ENCODE data around the gene SNW1.
"Not testable (repeated sequence)": the region's sequence is repeated elsewhere in the genome, so short reads cannot be mapped to it uniquely, and the experiment has no call there.

SNW1 gene

DNA sequence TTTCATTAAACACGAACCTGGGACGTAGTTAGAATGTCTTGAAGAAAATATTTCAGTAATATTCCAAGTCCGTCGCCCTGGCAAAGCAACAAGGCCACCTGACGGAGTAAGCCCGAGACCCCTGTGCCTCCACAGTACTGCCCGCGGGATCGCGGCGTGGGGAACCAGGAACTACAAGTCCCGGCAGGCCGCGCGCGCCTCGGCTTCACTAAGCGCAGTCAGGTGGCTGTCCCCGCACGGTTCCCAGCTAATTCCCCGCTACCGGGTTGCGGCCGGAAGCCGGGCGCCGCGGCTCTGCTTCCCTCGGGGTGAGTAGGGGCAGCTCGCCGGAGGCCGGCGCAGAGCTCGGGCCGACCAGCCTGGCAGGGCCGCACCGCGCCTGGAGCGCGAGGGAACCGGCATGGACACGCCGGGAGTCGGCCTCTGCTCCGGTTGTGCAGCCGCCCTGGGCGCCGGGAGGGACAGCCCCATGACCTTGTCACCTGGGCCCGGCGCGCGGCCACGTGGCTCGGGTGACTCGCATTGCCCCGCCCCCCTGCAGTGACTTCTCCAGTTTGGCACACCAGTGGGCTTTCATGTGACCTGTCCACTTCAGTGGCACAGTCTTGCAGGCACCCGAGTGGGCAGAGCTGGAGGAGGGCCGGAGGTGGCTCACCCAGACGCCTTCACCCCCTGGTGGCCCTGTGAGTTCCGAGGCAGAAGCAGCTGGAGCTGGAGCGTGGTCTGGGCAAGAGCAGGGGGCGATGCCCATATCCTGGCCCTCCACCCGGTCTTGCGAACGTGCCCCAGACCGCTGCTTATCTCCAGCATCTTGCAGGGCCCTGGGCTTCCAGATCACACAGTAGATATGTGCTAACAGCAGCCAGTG, 39.1 kb upstream of the SNW1 start, which contains the start of gene ADCK1:
ADCK1 (plus strand) TSS at position 247 of the 868 bp plus-strand sequence. CDS start 18,870 bp downstream, outside the sequence.
- peak; percentile 67 for DNase-seq (ENCODE audit: low read depth)
- H3K4me3 ChIP-seq (ENCODE audit: low read depth, low read length), result peak within 1 kb of the TSS; percentile 75
- TF ChIP-seq, protein P1, sequence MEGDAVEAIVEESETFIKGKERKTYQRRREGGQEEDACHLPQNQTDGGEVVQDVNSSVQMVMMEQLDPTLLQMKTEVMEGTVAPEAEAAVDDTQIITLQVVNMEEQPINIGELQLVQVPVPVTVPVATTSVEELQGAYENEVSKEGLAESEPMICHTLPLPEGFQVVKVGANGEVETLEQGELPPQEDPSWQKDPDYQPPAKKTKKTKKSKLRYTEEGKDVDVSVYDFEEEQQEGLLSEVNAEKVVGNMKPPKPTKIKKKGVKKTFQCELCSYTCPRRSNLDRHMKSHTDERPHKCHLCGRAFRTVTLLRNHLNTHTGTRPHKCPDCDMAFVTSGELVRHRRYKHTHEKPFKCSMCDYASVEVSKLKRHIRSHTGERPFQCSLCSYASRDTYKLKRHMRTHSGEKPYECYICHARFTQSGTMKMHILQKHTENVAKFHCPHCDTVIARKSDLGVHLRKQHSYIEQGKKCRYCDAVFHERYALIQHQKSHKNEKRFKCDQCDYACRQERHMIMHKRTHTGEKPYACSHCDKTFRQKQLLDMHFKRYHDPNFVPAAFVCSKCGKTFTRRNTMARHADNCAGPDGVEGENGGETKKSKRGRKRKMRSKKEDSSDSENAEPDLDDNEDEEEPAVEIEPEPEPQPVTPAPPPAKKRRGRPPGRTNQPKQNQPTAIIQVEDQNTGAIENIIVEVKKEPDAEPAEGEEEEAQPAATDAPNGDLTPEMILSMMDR (IDR thresholded peaks at IDR 0.05; ENCODE audit: control insufficient read depth, extremely low read depth, insufficient read depth), result peak; percentile 13; the same call in 1 of the 2 replicates

DNA sequence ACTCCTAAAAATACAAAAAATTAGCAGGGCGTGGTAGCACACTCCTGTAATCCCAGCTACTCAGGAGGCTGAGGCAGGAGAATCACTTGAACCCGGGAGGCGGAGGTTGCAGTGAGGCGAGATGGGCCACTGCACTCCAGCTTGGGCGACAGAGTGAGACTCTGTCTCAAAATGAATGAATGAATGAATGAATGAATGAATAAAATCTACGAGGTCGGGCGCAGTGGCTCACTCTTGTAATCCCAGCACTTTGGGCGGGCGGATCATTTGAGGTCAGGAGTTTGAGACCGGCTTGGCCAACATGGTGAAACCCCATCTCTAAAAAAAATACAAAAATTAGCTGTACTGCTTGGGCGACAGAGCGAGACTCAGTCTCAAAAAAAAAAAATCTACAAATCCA, 38.5 kb upstream of the SNW1 start:
- peak overlapping the region; percentile 75 for H3K4me3 ChIP-seq (ENCODE audit: low read depth, low read length)

DNA sequence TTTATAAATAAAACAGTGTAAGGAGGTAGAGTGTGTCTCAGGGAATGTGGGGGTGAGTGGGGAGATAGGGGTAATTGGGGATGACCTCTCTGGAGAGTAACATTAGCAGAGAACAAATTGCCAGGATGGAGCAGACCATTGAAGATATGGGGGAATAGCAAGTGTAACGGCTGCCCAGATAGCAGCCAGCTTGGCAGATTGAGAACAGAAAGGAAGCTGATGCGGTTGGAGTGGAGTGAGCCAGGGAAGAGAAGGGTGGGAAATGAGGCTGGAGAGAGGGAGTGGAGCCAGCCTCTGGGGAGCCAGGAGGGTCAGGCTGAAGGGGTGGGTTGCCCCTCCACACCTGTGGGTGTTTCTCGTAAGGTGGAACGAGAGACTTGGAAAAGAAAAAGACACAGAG, 33.4 kb upstream of the SNW1 start:
- no peak overlapping the region for H3K4me3 ChIP-seq (ENCODE audit: low read depth, low read length)
- no peak for DNase-seq (ENCODE audit: low read depth)
- TF ChIP-seq, protein P1 (IDR thresholded peaks at IDR 0.05; ENCODE audit: control insufficient read depth, extremely low read depth, insufficient read depth), result no peak

More for the DNA sequence above, 38.5 kb upstream of the SNW1 start:
- DNase-seq (ENCODE audit: low read depth), result not testable (repeated sequence)

DNA sequence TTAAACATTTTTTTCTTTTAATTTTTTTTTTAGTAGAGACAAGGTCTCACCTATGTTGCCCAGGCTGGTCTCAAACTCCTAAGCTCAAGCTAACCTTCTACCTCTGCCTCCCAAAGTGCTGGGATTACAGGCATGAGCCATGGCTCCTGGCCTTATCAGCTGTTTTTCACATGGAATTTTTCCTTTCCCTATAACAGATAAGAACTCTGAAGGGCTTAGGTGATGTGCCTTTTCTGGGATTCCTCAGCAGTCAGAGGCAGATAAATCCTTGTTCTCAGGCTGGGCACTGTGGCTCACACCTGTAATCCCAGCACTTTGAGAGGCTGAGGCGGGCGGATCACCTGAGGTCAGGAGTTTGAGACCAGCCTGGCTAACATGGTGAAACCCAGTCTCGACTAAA, 32.3 kb upstream of the SNW1 start:
- not testable (repeated sequence) for DNase-seq (ENCODE audit: low read depth); H3K4me3 ChIP-seq (ENCODE audit: low read depth, low read length)

DNA sequence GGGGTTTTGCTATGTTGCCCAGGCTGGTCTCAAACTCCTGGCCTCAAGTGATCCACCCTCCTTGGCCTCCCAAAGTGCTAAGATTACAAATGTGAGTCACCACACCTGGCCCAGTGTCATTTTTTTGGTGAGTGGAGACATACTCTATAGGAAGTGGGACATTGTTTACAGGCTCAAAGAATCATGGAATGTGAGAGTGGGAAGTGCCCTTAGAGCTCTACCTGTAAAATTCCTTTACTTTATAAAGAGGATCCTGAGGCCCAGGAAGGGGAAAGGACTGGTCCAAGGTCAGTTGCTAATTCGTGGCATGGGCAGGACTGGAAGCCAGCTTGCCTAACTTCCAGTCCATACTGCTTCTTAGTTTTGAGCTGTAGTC, 30.3 kb upstream of the SNW1 start:
- DNase-seq (ENCODE audit: low read depth), result no peak
- TF ChIP-seq, protein P1 (IDR thresholded peaks at IDR 0.05; ENCODE audit: control insufficient read depth, extremely low read depth, insufficient read depth), result no peak
- no peak overlapping the region for H3K4me3 ChIP-seq (ENCODE audit: low read depth, low read length)

DNA sequence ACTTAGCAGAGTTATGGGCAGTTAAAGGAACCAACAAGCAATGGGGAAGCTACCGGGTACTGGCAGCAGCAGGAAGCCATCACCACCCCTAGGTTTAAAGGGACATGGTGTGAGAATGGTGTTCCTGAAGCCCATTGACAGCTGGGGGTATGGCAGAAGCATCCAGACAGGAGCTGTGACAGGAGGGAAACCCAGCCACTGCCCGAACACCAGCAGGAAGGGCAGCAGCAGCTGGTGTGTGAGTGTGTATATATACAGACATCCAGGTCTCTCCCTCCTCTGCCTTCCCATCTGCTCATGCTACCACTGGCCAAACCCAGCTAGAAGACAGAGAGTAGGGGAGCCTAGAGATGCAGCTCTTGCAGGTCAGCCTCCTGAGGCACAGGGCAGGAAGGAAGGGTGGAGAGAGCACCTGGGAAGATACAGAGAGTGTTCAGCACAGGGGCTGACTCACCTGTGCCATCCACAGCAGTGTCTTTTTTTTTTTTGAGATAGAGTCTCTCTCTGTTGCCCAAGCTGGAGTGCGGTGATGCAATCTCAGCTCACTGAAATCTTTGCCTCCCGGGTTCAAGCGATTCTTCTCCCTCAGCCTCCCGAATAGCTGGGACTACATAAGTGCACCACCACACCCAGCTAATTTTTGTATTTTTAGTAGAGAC, 29.7 kb upstream of the SNW1 start:
- H3K4me3 ChIP-seq (ENCODE audit: low read depth, low read length), result no peak overlapping the region
- no peak for DNase-seq (ENCODE audit: low read depth)
- TF ChIP-seq, protein P1 (IDR thresholded peaks at IDR 0.05; ENCODE audit: control insufficient read depth, extremely low read depth, insufficient read depth), result no peak

DNA sequence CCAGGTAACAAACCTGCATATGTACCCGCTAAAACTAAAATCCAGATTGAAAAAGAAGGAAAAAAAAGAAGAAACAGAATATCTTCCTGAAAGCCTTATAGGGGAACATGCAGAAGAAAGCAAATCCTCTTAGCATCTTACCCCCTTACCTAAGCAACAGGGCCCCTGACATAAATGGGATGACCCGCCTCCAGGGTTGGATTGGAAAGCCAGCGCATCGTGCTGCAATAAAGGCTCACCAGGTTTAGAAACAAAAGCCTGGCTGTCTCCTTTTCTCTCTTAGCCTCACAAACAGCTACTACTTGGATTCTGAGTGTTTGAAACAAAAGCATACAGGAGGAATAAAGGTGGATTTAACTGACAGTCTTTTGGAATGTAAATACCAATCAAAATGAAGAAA, 25.2 kb upstream of the SNW1 start:
- H3K4me3 ChIP-seq (ENCODE audit: low read depth, low read length), result no peak overlapping the region
- DNase-seq (ENCODE audit: low read depth), result no peak
- TF ChIP-seq, protein P1 (IDR thresholded peaks at IDR 0.05; ENCODE audit: control insufficient read depth, extremely low read depth, insufficient read depth), result no peak
